NCI-H345 treated with DMSO at 0.1 percent for 48 hours (cell line): ENCODE data around the gene APCDD1L.

Source experiments
- DNase-seq: peaks from one replicate; lab custom pipeline; 2025; ENCODE audit not compliant: unreplicated experiment; lab: John Stamatoyannopoulos, UW

APCDD1L gene

GRCh38 chr20:58467572-58468527 lies 47.3 kb downstream of the APCDD1L start:
- DNase-seq, result peak; percentile 1

- DNase-seq, result no peak
These were observed 48.2 kb downstream of the APCDD1L start for GRCh38 chr20:58466729-58467571.

- DNase-seq, result no peak
These were observed 49.0 kb downstream of the APCDD1L start for GRCh38 chr20:58466095-58466708.

GRCh38 chr20:58464838-58465237 lies 50.4 kb downstream of the APCDD1L start:
- no peak for DNase-seq

GRCh38 chr20:58463256-58463655 lies 51.9 kb downstream of the APCDD1L start:
- DNase-seq, result no peak

- DNase-seq, result no peak
These were observed 53.3 kb downstream of the APCDD1L start for GRCh38 chr20:58461899-58462298.

GRCh38 chr20:58461104-58461503 lies 54.1 kb downstream of the APCDD1L start:
- DNase-seq, result no peak

- no peak for DNase-seq
These were observed 56.0 kb downstream of the APCDD1L start for GRCh38 chr20:58459058-58459750.

- DNase-seq, result no peak
These were observed 56.7 kb downstream of the APCDD1L start for GRCh38 chr20:58458342-58459057.

GRCh38 chr20:58457083-58457695 lies 58.0 kb downstream of the APCDD1L start:
- no peak for DNase-seq

GRCh38 chr20:58454460-58454859 lies 60.7 kb downstream of the APCDD1L start:
- no peak for DNase-seq

- no peak for DNase-seq
These were observed 61.8 kb downstream of the APCDD1L start for GRCh38 chr20:58453391-58453790.

- no peak for DNase-seq
These were observed 62.4 kb downstream of the APCDD1L start for GRCh38 chr20:58452667-58453255.

- no peak for DNase-seq
These were observed 64.9 kb downstream of the APCDD1L start for GRCh38 chr20:58450254-58450653.

- no peak for DNase-seq
These were observed 65.4 kb downstream of the APCDD1L start for GRCh38 chr20:58449681-58450221.

GRCh38 chr20:58448958-58449357 lies 66.2 kb downstream of the APCDD1L start:
- no peak for DNase-seq

- DNase-seq, result peak; percentile 6
These were observed 67.4 kb downstream of the APCDD1L start for GRCh38 chr20:58447511-58448391.

GRCh38 chr20:58446960-58447265 lies 68.3 kb downstream of the APCDD1L start:
- DNase-seq, result no peak
